Colon (tissue), 2 donors: ENCODE results near the gene RPIA.

Experiments used
- FAIRE-seq: peaks from 2 replicates; lab custom pipeline; 2012; peaks lifted over from hg19 to GRCh38; lab: Jason Lieb, UNC
- donor health status: control.
- donor health status: control.

Gene RPIA

DNA sequence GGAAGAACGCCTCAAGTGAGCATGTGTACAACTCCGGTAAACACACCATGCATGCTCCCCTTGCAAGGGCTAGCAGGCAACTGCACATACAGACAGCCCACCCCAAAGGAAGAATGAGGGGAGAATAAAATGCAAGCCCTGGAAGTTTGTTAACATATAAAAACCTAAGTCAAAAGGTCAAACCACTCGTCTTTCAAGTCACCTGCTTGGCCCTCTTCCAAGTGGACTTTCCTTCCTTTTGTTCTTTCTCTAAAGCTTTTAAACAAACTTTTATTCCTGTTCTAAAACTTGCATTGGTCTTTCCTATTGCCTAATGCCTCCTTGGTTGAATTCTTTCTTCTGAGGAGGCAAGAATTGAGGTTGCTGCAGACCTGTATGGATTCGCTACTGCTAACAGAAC, 5.2 kb upstream of the RPIA start:
- no peak for FAIRE-seq

DNA sequence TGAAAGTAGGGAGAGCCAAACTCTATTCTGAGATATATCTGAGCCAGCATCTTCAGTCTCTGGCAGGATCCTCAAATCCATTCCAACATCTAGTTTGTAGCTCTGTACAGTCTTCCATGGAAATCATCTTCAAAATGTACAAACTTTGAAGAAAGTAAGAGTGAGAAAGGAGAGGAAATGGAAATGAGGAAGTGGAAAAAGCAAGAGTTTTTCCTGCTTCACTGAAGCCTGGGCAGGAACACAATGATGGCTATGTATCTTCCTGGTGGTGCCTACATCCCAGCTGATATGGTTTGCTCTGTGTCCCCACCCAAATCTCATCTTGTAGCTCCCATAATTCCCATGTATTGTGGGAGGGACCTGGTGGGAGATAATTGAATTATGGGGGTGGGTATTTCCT, 4.1 kb upstream of the RPIA start:
- no peak for FAIRE-seq

DNA sequence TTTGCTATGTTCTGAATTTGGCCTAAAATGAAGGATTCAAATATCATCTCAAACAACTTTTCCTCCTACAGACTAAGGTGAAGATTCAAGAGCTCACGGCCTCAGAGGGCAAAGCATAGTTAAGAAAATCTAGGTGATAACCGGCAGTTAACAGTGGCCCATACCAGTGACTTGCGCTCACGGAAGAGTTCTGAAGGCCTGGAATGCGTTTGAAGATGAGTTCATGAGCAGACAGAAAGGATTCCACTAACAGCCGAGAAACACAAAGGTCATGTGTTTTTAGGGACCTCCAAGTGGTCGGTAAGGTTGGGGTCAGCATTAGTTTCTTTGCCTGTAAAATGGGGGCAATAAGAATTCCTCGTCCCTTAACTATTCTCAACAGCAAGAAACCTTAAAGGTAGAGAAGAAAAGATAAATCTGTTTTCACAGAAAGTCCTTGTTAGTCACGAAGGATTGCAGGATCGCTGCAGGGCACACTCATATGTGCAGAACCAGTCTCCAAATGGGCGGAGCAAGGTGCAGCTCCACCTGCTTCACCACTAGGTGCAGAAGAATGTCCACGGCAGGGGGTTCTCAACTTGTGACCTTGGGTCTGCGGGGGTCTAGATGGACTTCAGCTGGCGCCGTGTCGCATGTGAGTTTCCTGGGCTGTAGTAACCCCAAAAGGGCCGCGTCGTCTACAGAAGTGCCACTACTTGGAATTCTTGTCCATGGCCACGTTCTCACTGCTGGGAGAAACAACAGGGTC, 708 bp upstream of the RPIA start:
- FAIRE-seq: no peak

DNA sequence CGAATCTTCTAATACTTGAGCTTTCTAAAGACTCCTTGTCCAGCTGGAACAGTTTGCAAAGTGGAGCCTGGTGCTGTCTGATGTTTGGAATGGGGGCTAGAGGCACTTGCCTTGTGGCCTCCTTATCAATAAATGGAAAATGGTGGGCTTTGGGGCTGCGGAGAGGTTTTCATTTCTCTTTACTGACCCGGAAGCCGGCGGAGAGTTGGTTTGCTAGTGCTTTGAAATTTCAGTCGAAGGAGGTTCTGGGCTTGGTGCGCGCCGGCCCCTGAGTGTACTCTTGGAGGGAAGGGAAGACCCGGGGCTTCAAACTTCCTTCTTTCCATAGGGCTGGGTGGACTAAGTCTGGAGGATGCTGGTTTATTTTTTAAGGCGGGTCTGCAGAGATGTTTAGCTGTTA, 714 bp downstream of the RPIA start:
- no peak for FAIRE-seq

- FAIRE-seq: no peak
Measured at GRCh38 chr2:88693911-88694414, 2.5 kb downstream of the RPIA start.

- no peak for FAIRE-seq
Measured at GRCh38 chr2:88696611-88697010, 5.1 kb downstream of the RPIA start.

DNA sequence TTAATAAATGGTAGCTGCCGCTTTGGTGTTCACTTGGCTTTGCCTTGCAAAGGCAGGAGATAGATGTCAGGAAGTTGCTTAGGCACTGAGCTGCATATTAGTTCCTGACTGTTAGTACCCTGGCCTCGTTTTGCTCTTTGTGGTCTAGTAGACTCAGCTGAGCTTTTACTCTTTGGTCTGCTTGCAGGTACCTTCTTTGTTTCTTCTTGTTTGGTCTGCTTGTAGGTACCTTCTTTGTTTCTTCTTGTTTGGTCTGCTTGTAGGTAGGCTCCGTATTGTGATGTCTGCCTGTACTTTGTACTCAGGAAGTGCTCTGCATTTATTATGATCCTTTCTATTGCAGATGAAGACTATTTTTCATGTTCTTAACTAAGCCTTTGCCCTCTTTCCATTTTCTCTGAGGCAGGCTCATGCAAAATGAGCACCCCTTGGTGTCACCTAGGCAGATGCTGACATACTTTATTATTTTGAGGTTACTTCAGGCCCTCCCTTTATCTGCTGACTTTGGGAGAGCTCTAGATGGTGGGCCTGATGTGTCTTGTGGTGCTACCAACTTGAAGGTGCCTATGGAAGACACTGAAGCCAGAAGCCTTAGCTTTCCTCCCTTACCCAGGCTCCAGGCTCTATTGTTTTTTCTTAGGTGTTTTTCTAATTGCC, 6.0 kb downstream of the RPIA start:
- FAIRE-seq: no peak

DNA sequence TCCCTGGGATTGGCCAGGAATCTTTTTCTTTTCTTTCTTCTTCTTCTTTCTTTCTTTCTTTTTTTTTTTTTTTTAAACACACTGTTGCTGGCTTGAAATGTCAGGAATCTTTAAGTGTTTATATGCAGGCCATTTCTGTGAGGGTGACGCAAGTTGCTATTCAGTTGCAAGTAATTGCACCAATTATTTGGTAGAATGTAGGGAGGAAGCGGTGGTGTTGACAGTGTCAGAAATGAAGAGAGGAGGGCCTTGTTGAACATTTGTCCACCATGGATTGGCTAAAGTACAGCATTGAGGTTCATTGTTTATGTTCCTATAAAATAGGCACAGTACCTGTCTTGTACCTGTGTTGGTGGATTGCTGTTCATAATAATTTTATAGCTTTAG, 6.5 kb downstream of the RPIA start:
- no peak for FAIRE-seq

DNA sequence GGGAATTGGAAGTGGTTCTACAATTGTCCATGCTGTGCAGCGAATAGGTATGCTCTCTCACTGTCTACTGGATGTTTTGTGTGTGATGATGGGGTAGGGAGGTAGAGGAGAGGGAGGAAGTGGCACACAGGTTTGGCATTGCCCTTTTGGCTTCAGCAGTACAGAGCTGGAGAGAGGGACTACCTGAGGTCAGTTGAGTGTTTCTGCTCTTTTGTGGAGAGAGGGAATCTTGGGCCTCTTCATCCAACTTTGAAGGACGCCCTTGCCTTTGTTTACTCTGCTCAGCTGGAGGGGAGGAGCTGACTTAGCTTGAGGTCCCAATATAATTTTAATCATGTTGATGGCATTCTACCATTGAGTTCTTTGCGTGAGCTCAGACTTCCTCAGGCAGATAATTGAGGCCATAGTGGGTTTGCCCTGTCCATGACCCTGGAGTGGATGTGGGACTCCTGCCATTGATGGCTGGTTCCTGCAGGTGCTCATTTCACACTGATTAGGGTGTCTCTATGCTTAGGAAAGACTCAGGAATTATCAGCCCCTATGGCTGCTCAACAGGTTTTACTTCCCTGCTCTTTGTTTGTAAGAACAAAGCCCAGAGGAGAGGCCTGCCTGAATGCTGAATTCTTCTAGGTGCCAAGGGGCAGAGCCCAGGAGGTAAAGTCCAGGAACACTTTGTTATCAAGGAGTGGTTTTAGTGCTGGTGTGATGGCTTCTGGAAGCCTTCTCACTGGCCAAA, 7.2 kb downstream of the RPIA start:
- no peak for FAIRE-seq

- no peak for FAIRE-seq
Measured at GRCh38 chr2:88707003-88707402, 15.5 kb downstream of the RPIA start.

GRCh38 chr2:88709181-88709631, 17.7 kb downstream of the RPIA start:
- no peak for FAIRE-seq

- FAIRE-seq: no peak
Measured at GRCh38 chr2:88711289-88711688, 19.8 kb downstream of the RPIA start.

- no peak for FAIRE-seq
Measured at GRCh38 chr2:88711897-88712296, 20.4 kb downstream of the RPIA start.

- no peak for FAIRE-seq
Measured at GRCh38 chr2:88713408-88713807, 21.9 kb downstream of the RPIA start.

DNA sequence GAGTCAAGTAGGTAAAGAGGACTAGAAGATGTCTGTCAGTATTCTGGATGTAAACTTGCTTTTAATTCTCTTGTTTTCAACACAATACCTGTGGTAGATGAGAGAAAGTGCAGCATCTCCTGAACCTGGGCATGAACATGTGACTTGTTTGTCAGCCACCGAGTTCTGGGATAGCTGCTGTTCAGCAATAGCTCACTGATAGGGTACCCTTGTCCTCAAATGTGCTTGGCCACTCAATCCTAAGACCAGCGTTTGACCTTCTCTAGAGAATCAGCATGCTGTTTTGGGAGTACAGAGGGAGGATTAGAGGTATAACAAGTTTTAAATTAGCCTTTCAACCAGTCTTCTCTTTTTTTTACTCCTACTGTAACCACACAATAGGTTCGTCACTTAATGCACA, 23.2 kb downstream of the RPIA start:
- no peak for FAIRE-seq

DNA sequence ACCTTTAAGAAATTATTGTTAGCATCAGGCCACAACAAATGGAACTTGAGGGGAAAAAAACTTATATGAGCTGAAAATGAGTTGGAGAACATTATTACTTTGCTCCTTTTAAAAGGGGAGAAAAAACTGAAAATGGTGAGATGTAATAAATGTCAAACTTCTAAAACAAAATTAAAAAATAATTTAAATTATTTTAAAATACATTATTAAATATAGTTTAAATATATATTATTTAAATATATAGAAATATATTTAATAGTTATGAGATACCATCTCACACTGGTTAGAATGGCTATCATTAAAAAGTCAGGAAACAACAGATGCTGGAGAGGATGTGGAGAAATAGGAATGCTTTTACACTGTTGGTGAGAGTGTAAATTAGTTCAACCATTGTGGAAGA, 28.9 kb downstream of the RPIA start:
- FAIRE-seq: no peak

GRCh38 chr2:88721268-88721667, 29.8 kb downstream of the RPIA start:
- FAIRE-seq: peak; percentile 47

- FAIRE-seq: no peak
Measured at GRCh38 chr2:88724643-88725332, 33.3 kb downstream of the RPIA start.

GRCh38 chr2:88729061-88729745, 37.7 kb downstream of the RPIA start:
- FAIRE-seq: no peak

DNA sequence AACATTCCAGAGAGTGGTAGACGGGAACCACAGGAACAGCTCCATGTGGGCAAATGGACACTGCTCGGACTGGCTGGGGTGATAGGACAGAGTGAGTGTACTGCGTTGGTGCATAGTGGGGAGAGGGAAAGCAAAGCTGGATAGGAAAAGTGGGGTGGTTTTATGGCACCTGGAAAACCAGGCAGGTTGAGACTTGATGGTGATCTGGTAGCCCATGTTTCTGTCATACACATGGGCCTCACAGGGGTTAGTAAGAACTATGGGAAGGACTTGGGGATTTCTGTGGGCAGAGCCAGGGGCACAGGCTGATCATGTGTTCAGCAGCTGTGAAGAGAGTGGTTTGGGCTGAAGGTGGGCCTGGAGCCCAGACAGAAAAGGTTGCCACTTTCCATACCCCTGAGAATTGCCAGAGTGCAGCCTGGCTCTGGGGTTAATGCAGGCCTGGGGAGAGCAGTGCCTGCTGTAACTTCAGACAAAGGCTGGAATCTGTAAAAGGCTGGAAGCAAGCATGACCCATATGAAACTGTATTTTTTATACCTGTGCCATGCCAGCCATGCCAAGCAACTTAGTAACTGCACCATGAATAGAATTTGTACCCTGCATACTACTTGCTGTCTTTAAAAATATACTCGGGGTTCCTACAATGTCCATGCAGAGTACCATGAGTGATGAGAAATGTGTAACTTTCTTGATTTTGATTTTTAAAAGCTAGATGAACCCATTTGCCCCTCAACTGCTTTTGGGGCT, 41.9 kb downstream of the RPIA start:
- no peak for FAIRE-seq

- FAIRE-seq: no peak
Measured at GRCh38 chr2:88735133-88735532, 43.7 kb downstream of the RPIA start.
